Neural cell (in vitro differentiated cells): ENCODE results near the gene CCDC47. TPM values are rescaled to one million over a fixed set of nuclear protein-coding genes. Genes with fewer than 3 reads are reported as not detected.

ENCODE experiments used
- H2AFZ ChIP-seq: fragments of 200-600, 300-800 bp; sonication (generic), shearing (Covaris generic); 2 replicates; pipeline ENCODE4 v1.6.0; 2014; ENCODE audit warnings: low read depth, mild to moderate bottlenecking, antibody characterized with exemption, low read length, moderate library complexity
- H3F3A ChIP-seq: fragments of 200-600 bp; shearing (Covaris generic); 2 replicates; pipeline ENCODE4 v1.6.1; 2016; ENCODE audit warnings: mild to moderate bottlenecking, moderate library complexity, mixed read lengths, antibody characterized with exemption, low read length; ENCODE audit not compliant: insufficient read depth, poor library complexity, severe bottlenecking
- H3K27ac ChIP-seq: fragments of 200-600, 300-800 bp; sonication (generic), shearing (Covaris generic); 2 replicates; pipeline ENCODE4 v1.5.1; 2014; ENCODE audit warnings: mild to moderate bottlenecking, low read length, moderate library complexity
- H3K27me3 ChIP-seq: fragments of 300-800, 200-600 bp; sonication (generic), shearing (Covaris generic); 2 replicates; pipeline ENCODE4 v1.6.0; 2014; ENCODE audit warnings: mild to moderate bottlenecking, low read depth, low read length, moderate library complexity; ENCODE audit not compliant: insufficient read depth
- H3K36me3 ChIP-seq: fragments of 300-800, 200-600 bp; sonication (generic), shearing (Covaris generic); 2 replicates; pipeline ENCODE4 v1.5.1; 2014; ENCODE audit warnings: mild to moderate bottlenecking, antibody characterized with exemption, low read length, moderate library complexity; ENCODE audit not compliant: insufficient read depth
- H3K4me2 ChIP-seq: fragments of 300-800, 200-600 bp; sonication (generic), shearing (Covaris generic); 2 replicates; pipeline ENCODE4 v1.6.0; 2014; ENCODE audit warnings: mild to moderate bottlenecking, low read length
- H3K4me3 ChIP-seq: fragments of 300-800, 200-600 bp; sonication (generic), shearing (Covaris generic); 2 replicates; pipeline ENCODE4 v1.5.1; 2014; ENCODE audit warnings: mild to moderate bottlenecking, low read length, moderate library complexity
- H3K79me2 ChIP-seq: fragments of 200-600 bp; shearing (Covaris generic); replicated peaks from 2 replicates; pipeline ENCODE4 v1.6.0; 2014; ENCODE audit warnings: mild to moderate bottlenecking, low read length, moderate library complexity; ENCODE audit not compliant: insufficient read depth
- H3K9ac ChIP-seq: fragments of 300-800, 200-600 bp; sonication (generic), shearing (Covaris generic); 2 replicates; pipeline ENCODE4 v1.6.1; 2016; ENCODE audit warnings: mild to moderate bottlenecking, low read length, mixed read lengths
- H3K9me2 ChIP-seq: fragments of 200-600 bp; shearing (Covaris generic); 2 replicates; pipeline ENCODE4 v1.6.1; 2016; ENCODE audit warnings: mild to moderate bottlenecking, low read length, mixed read lengths; ENCODE audit not compliant: insufficient read depth
- H3K9me3 ChIP-seq: fragments of 200-600, 300-800 bp; sonication (generic), shearing (Covaris generic); 2 replicates; pipeline ENCODE4 v1.6.1; 2016; ENCODE audit warnings: mild to moderate bottlenecking, mixed run types, low read length, moderate library complexity, mixed read lengths
- H4K20me1 ChIP-seq: fragments of 200-600 bp; shearing (Covaris generic); 2 replicates; pipeline ENCODE4 v1.6.1; 2016; ENCODE audit warnings: mild to moderate bottlenecking, mixed run types; ENCODE audit not compliant: insufficient read depth
- CTCF ChIP-seq: fragments of 450-650 bp; IDR thresholded peaks from 2 replicates; pipeline ENCODE4 v1.5.1; 2014; ENCODE audit warnings: antibody characterized with exemption, mild to moderate bottlenecking, moderate library complexity; ENCODE audit not compliant: poor library complexity, severe bottlenecking
- EP300 ChIP-seq: fragments of 450-650 bp; conservative IDR thresholded peaks from 2 replicates; pipeline ENCODE4 v1.6.1; 2014; ENCODE audit warnings: antibody characterized with exemption, mild to moderate bottlenecking, moderate library complexity; ENCODE audit not compliant: poor library complexity, severe bottlenecking
- EZH2 ChIP-seq: fragments of 200-600, 300-800 bp; shearing (Covaris generic), sonication (generic); IDR thresholded peaks from 2 replicates; pipeline ENCODE4 v1.6.1; 2014; ENCODE audit warnings: antibody characterized with exemption, low read length, borderline replicate concordance, mild to moderate bottlenecking; ENCODE audit not compliant: insufficient read depth, poor library complexity, severe bottlenecking
- MXI1 ChIP-seq: fragments of 450-650 bp; conservative IDR thresholded peaks from 2 replicates; pipeline ENCODE4 v1.6.1; 2014; ENCODE audit warnings: antibody characterized with exemption, mild to moderate bottlenecking; ENCODE audit not compliant: poor library complexity, severe bottlenecking
- POLR2AphosphoS5 ChIP-seq: IDR thresholded peaks from 2 replicates; pipeline ENCODE4 v1.6.1; 2012
- RAD21 ChIP-seq: fragments of 450-650 bp; conservative IDR thresholded peaks from 2 replicates; pipeline ENCODE4 v1.6.1; 2014; ENCODE audit warnings: antibody characterized with exemption, mild to moderate bottlenecking, moderate library complexity
- REST ChIP-seq: IDR thresholded peaks from 2 replicates; pipeline ENCODE4 v1.6.1; 2012; ENCODE audit warnings: borderline replicate concordance
- SMC3 ChIP-seq: fragments of 450-650 bp; conservative IDR thresholded peaks from 2 replicates; pipeline ENCODE4 v1.6.1; 2014; ENCODE audit warnings: antibody characterized with exemption, mild to moderate bottlenecking, moderate library complexity; ENCODE audit not compliant: poor library complexity
- TAF1 ChIP-seq: IDR thresholded peaks from 2 replicates; pipeline ENCODE4 v1.6.1; 2012; ENCODE audit warnings: low read depth
- polyA plus RNA-seq: library from polyadenylated mRNA; depleted of rRNA; stranded (reverse); fragments of >200 nt; gene quantifications from 2 replicates; pipeline ENCODE4 v1.2.3, GENCODE V29; 2014

CCDC47 gene
- polyA plus RNA-seq, 1 donor from 2014 or later, result 49.3 TPM

GRCh38 chr17:63758428-63758827, 15.0 kb downstream of the CCDC47 start:
- H3K9me2 ChIP-seq, result no peaks in the 10 kb centered on the region
- no peaks in the 10 kb centered on the region for H3K9me3 ChIP-seq
- no peak overlapping the region for H3K4me2 ChIP-seq
- H3K27ac ChIP-seq, result no peak overlapping the region
- no peaks in the 10 kb centered on the region for H3F3A ChIP-seq
- H3K36me3 ChIP-seq, result peaks cover 8% of the 10 kb centered on the region
- no peak overlapping the region for H3K9ac ChIP-seq
- H3K4me3 ChIP-seq, result no peak overlapping the region
- no peaks in the 10 kb centered on the region for H3K79me2 ChIP-seq
- no peak overlapping the region for H2AFZ ChIP-seq
- no peaks in the 10 kb centered on the region for H3K27me3 ChIP-seq
- TF ChIP-seq REST (no peak), RAD21 (no peak), SMC3 (no peak), EZH2 (no peak), CTCF (no peak), POLR2AphosphoS5 (no peak), MXI1 (no peak), TAF1 (no peak), EP300 (no peak)
- no peaks in the 10 kb centered on the region for H4K20me1 ChIP-seq

GRCh38 chr17:63754046-63754445, 19.4 kb downstream of the CCDC47 start:
- TF ChIP-seq TAF1 (no peak), RAD21 (no peak), POLR2AphosphoS5 (no peak), REST (no peak), MXI1 (no peak), EP300 (no peak), SMC3 (no peak), CTCF (no peak), EZH2 (no peak)
- Histone ChIP-seq H3F3A (no peaks in the 10 kb centered on the region), H3K9me2 (no peaks in the 10 kb centered on the region), H3K36me3 (peaks cover 8% of the 10 kb centered on the region), H3K79me2 (no peaks in the 10 kb centered on the region), H3K27me3 (no peaks in the 10 kb centered on the region), H4K20me1 (no peaks in the 10 kb centered on the region), H3K27ac (no peak overlapping the region), H2AFZ (no peak overlapping the region), H3K4me3 (no peak overlapping the region), H3K4me2 (no peak overlapping the region), H3K9me3 (no peaks in the 10 kb centered on the region), H3K9ac (no peak overlapping the region)
